Ascending aorta (tissue), 2 donors: Measurements from ENCODE around the gene CNTD1. TPM values are rescaled to one million over a fixed set of nuclear protein-coding genes. Genes with fewer than 3 reads are reported as not detected.

Experiments used
- DNase-seq, 2 donors: peaks; one replicate each; pipeline ENCODE4 v3.0.0-alpha.2; 2019; ENCODE audit warnings: low spot score in 2 of 2
- H3K27ac ChIP-seq, 2 donors: fragments of 200-600 bp; sonication (generic); one replicate each; pipeline ENCODE4 v1.5.1; 2016 to 2017; ENCODE audit warnings: mild to moderate bottlenecking in 1 of 2
- H3K27me3 ChIP-seq: fragments of 200-600 bp; sonication (generic); one replicate; pipeline ENCODE4 v1.5.1; 2017
- H3K36me3 ChIP-seq, 2 donors: fragments of 200-600 bp; sonication (generic); one replicate each; pipeline ENCODE4 v1.5.1; 2016
- H3K4me1 ChIP-seq, 2 donors: fragments of 200-600 bp; sonication (generic); one replicate each; pipeline ENCODE4 v1.5.1; 2016 to 2017; ENCODE audit warnings: mild to moderate bottlenecking in 1 of 2
- H3K4me3 ChIP-seq, 2 donors: fragments of 200-600 bp; sonication (generic); one replicate each; pipeline ENCODE4 v1.5.1; 2016 to 2017; ENCODE audit warnings: mild to moderate bottlenecking in 1 of 2
- H3K9me3 ChIP-seq, 2 donors: fragments of 200-600 bp; sonication (generic); one replicate each; pipeline ENCODE4 v1.5.1; 2016
- CTCF ChIP-seq, 3 experiments: fragments of 200-600 bp in 2 of 3; fragments of 450-650 bp in 1 of 3; sonication (generic) in 2 of 3; IDR thresholded peaks; one replicate each; pipeline ENCODE4 v1.5.1; 2016 to 2019; ENCODE audit warnings: antibody characterized with exemption in 3 of 3, mild to moderate bottlenecking in 1 of 3, moderate library complexity in 1 of 3
- intact Hi-C: fragments of 100-400 bp; cut with DNase I; formaldehyde crosslinking; loops from one replicate; pipeline ENCODE4 v1.15.1; 2023
- total RNA-seq: library from RNA; depleted of rRNA; stranded (reverse); fragments of >200 nt; gene quantifications from one replicate; pipeline ENCODE4 v1.1.0, GENCODE V29; 2016

CNTD1 gene
- total RNA-seq, 1 donor from 2014 or later: not detected

- Histone ChIP-seq H3K27me3 (no peaks in the 10 kb centered on the region), H3K4me1 (no peaks in the 10 kb centered on the region), H3K36me3 (peaks cover 56 to 68% of the 10 kb centered on the region in 2 donors), H3K27ac (peak overlapping the region in 1 of 2 donors; percentile 17), H3K9me3 (no peaks in the 10 kb centered on the region), H3K4me3 (no peak overlapping the region)
- no peak for DNase-seq
- peak; percentile 93 to 96 (median 95) for TF ChIP-seq CTCF (IDR thresholded peaks at IDR 0.05)
- intact Hi-C loops: loop anchor here (1.0 to 10.0 kb wide), 3 partner anchors 86 to 151 kb away; partner anchors contain the start of gene RPL27
Measured at GRCh38 chr17:42843358-42843934, 44.8 kb downstream of the CNTD1 start.

GRCh38 chr17:42844271-42844670 is 45.6 kb downstream of the CNTD1 start, which contains the start of gene AOC2:
Gene AOC2, plus strand, starts transcription at chr17:42844580. Its CDS starts 47 bp downstream, at chr17:42844627.
- no peak for DNase-seq
- intact Hi-C loops: loop anchor here (10.0 kb wide), 1 partner anchor 151 kb away; the partner anchor contains the start of gene RPL27
- H3K4me1 ChIP-seq: no peaks in the 10 kb centered on the region
- H3K36me3 ChIP-seq: peaks cover 48 to 60% of the 10 kb centered on the region in 2 donors
- TF ChIP-seq CTCF (IDR thresholded peaks at IDR 0.05): no peak
- peak within 1 kb of the TSS in 1 of 2 donors; percentile 17 for H3K27ac ChIP-seq
- no peaks in the 10 kb centered on the region for H3K27me3 ChIP-seq
- H3K9me3 ChIP-seq: no peaks in the 10 kb centered on the region
- no peak within 1 kb of the TSS for H3K4me3 ChIP-seq

- TF ChIP-seq CTCF (IDR thresholded peaks at IDR 0.05): no peak
- no peak overlapping the region for H3K27ac ChIP-seq
- intact Hi-C loops: loop anchor here (10.0 kb wide), 1 partner anchor 150 kb away; the partner anchor contains the start of gene RPL27
Measured at GRCh38 chr17:42844761-42845555, 46.3 kb downstream of the CNTD1 start.

GRCh38 chr17:42845556-42845917 is 46.9 kb downstream of the CNTD1 start:
- intact Hi-C loops: loop anchor here (10.0 kb wide), 1 partner anchor 149 kb away; the partner anchor contains the start of gene RPL27
- peaks cover 0 to 9% of the 10 kb centered on the region in 2 donors for H3K4me1 ChIP-seq
- H3K27ac ChIP-seq: peak overlapping the region in 1 of 2 donors; percentile 57
- H3K27me3 ChIP-seq: no peaks in the 10 kb centered on the region
- H3K36me3 ChIP-seq: peaks cover 35 to 47% of the 10 kb centered on the region in 2 donors
- no peaks in the 10 kb centered on the region for H3K9me3 ChIP-seq
- TF ChIP-seq CTCF (IDR thresholded peaks at IDR 0.05): no peak
- no peak overlapping the region for H3K4me3 ChIP-seq
- DNase-seq: peak in 1 of 2 donors; percentile 51

More at GRCh38 chr17:42844761-42845555, 46.3 kb downstream of the CNTD1 start:
- Histone ChIP-seq H3K9me3 (no peaks in the 10 kb centered on the region), H3K36me3 (peaks cover 41 to 53% of the 10 kb centered on the region in 2 donors), H3K27me3 (no peaks in the 10 kb centered on the region), H3K4me3 (no peak overlapping the region), H3K4me1 (peaks cover 0 to 3% of the 10 kb centered on the region in 2 donors)
- DNase-seq: no peak

- H3K27ac ChIP-seq: peak overlapping the region; percentile 22 to 57
- no peak overlapping the region for H3K4me3 ChIP-seq
- H3K27me3 ChIP-seq: no peaks in the 10 kb centered on the region
- DNase-seq: peak in 1 of 2 donors; percentile 65
- intact Hi-C loops: loop anchor here (10.0 kb wide), 1 partner anchor 149 kb away; the partner anchor contains the start of gene RPL27
- no peaks in the 10 kb centered on the region for H3K9me3 ChIP-seq
- peaks cover 32 to 42% of the 10 kb centered on the region in 2 donors for H3K36me3 ChIP-seq
- no peak for TF ChIP-seq CTCF (IDR thresholded peaks at IDR 0.05)
- peaks cover 0 to 12% of the 10 kb centered on the region in 2 donors for H3K4me1 ChIP-seq
Measured at GRCh38 chr17:42845918-42846593, 47.4 kb downstream of the CNTD1 start.
